Thoracic aorta (tissue), 2 donors: ENCODE results near the gene ADAMTS8. TPM values are rescaled to one million over a fixed set of nuclear protein-coding genes. Genes with fewer than 3 reads are reported as not detected.
"Not testable (repeated sequence)": the region's sequence is repeated elsewhere in the genome, so short reads cannot be mapped to it uniquely, and the experiment has no call there.

Source experiments
- ATAC-seq: fragments of 150-250 bp; one replicate; pipeline ENCODE4 v1.8.0; 2017; ENCODE audit warnings: low read depth; ENCODE audit not compliant: insufficient number of reproducible peaks, low FRiP score
- DNase-seq: peaks from one replicate; pipeline ENCODE4 v3.0.0-alpha.2; 2020; ENCODE audit warnings: low spot score
- H3K27ac ChIP-seq, 2 donors: fragments of 200-600 bp; sonication (generic); 1 replicate in 1 of 2; 2 replicates in 1 of 2; pipeline ENCODE4 v1.5.1; 2016; ENCODE audit warnings: mild to moderate bottlenecking in 2 of 2, moderate library complexity in 2 of 2
- H3K27me3 ChIP-seq: fragments of 200-600 bp; sonication (generic); replicated peaks from 2 replicates; pipeline ENCODE4 v1.6.0; 2016; ENCODE audit warnings: mild to moderate bottlenecking; ENCODE audit not compliant: insufficient read depth
- H3K36me3 ChIP-seq: fragments of 200-600 bp; sonication (generic); one replicate; pipeline ENCODE4 v1.5.1; 2016
- H3K4me1 ChIP-seq, 2 donors: fragments of 200-600 bp; sonication (generic); 1 replicate in 1 of 2; 2 replicates in 1 of 2; pipeline versions ENCODE4 v1.5.1 to v1.6.0; 2016; ENCODE audit warnings: low read depth in 2 of 2, mild to moderate bottlenecking in 1 of 2; ENCODE audit not compliant: control insufficient read depth in 1 of 2
- H3K4me3 ChIP-seq: fragments of 200-600 bp; sonication (generic); 2 replicates; pipeline ENCODE4 v1.5.1; 2016; ENCODE audit warnings: mild to moderate bottlenecking
- H3K9me3 ChIP-seq: fragments of 200-600 bp; sonication (generic); 2 replicates; pipeline ENCODE4 v1.5.1; 2016
- CTCF ChIP-seq: fragments of 200-600 bp; sonication (generic); IDR thresholded peaks from one replicate; pipeline ENCODE4 v1.5.1; 2019; ENCODE audit warnings: antibody characterized with exemption
- total RNA-seq, 2 donors: library from RNA; depleted of rRNA; stranded (reverse); fragments of >200 nt; gene quantifications; one replicate each; pipeline versions ENCODE4 v1.1.0 to v1.2.3, GENCODE V29; 2016

Gene ADAMTS8
- total RNA-seq, 2 donors from 2014 or later = 5.3 to 17.6 TPM

DNA sequence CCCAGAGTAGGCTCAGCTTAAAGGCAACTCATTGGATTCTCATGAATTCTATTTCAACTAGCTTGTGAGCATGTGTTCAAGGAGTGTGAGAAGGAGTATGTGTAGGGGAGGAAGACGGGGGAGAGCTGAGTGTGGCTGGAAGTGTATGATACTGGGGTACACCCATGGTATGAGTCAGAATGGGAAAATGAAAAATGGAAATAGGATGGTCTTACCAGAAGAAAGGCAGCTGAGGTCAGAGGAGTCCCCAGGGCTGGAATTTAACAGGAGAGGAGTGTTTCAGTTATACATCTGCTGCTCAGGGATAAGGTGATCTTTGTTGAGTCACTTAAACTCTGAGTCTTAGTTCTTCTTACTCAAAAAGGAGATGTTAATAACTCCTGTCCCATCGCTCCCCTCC, 13.3 kb upstream of the ADAMTS8 start:
- no peaks in the 10 kb centered on the region for H3K36me3 ChIP-seq
- H3K4me3 ChIP-seq = no peak overlapping the region
- no peaks in the 10 kb centered on the region for H3K27me3 ChIP-seq
- no peaks in the 10 kb centered on the region for H3K9me3 ChIP-seq
- peaks cover 0 to 8% of the 10 kb centered on the region in 2 donors for H3K4me1 ChIP-seq
- no peak for TF ChIP-seq CTCF
- ATAC-seq = no peak
- no peak for DNase-seq
- H3K27ac ChIP-seq = no peak overlapping the region

GRCh38 chr11:130439876-130440275, 11.5 kb upstream of the ADAMTS8 start:
- ATAC-seq = no peak
- H3K9me3 ChIP-seq = no peaks in the 10 kb centered on the region
- no peaks in the 10 kb centered on the region for H3K27me3 ChIP-seq
- TF ChIP-seq CTCF = no peak
- H3K4me1 ChIP-seq = peaks cover 0 to 16% of the 10 kb centered on the region in 2 donors
- H3K36me3 ChIP-seq = no peaks in the 10 kb centered on the region
- H3K27ac ChIP-seq = no peak overlapping the region
- DNase-seq = no peak
- H3K4me3 ChIP-seq = no peak overlapping the region

DNA sequence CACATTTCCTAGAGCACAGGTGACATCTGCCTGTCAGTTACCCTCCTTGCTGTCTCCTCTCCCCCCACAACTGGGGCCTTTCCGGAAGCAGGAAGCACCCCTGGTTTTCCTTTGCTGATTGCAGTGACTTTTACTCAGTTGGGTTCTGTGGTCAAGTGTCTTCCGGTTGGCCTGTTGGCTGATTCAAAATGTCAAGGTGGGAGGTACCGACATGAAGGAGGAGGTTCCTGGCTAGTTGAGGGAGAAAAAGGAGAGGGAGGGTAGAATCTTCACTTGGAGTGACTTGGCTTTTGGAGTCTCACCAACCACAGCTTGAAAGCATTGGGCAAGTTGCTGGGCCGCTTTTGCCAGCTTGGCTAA, 10.7 kb upstream of the ADAMTS8 start:
- peaks cover 0 to 16% of the 10 kb centered on the region in 2 donors for H3K4me1 ChIP-seq
- no peak for DNase-seq

GRCh38 chr11:130438401-130439159, 10.2 kb upstream of the ADAMTS8 start:
- H3K27me3 ChIP-seq = not testable (repeated sequence)

More for the DNA sequence above, 10.7 kb upstream of the ADAMTS8 start:
- no peaks in the 10 kb centered on the region for H3K27me3 ChIP-seq
- H3K9me3 ChIP-seq = no peaks in the 10 kb centered on the region
- no peak for ATAC-seq
- H3K36me3 ChIP-seq = no peaks in the 10 kb centered on the region
- H3K27ac ChIP-seq = no peak overlapping the region
- TF ChIP-seq CTCF = no peak
- H3K4me3 ChIP-seq = no peak overlapping the region

DNA sequence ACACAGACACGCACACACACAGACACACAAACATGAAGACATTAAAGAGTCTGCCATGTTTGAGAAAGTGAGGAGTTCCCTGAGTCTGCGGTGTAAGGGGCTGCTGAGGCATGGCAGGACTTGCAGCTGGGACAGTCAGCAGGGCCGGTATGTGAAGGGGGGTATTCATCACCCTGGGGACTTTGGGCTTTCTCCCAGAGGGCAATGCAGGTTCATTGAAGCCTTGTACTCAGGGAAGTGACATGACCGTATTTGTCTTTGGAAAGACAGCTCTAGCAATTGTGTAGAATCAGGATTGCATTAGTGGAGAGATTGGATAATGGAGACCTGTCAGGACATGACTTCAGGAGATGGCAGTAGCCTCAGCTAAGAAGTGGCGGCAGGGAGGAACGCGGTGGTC, 9.4 kb upstream of the ADAMTS8 start:
- Histone ChIP-seq H3K4me3 (no peak overlapping the region), H3K36me3 (no peaks in the 10 kb centered on the region), H3K27me3 (no peaks in the 10 kb centered on the region), H3K27ac (no peak overlapping the region), H3K9me3 (no peaks in the 10 kb centered on the region), H3K4me1 (peaks cover 0 to 16% of the 10 kb centered on the region in 2 donors)
- TF ChIP-seq CTCF = no peak
- DNase-seq (no peak), ATAC-seq (no peak)

More at GRCh38 chr11:130438401-130439159, 10.2 kb upstream of the ADAMTS8 start:
- H3K9me3 ChIP-seq, ATAC-seq, DNase-seq, H3K36me3 ChIP-seq, H3K27ac ChIP-seq, H3K4me3 ChIP-seq: not testable (repeated sequence)
- peaks cover 0 to 16% of the 10 kb centered on the region in 2 donors for H3K4me1 ChIP-seq

DNA sequence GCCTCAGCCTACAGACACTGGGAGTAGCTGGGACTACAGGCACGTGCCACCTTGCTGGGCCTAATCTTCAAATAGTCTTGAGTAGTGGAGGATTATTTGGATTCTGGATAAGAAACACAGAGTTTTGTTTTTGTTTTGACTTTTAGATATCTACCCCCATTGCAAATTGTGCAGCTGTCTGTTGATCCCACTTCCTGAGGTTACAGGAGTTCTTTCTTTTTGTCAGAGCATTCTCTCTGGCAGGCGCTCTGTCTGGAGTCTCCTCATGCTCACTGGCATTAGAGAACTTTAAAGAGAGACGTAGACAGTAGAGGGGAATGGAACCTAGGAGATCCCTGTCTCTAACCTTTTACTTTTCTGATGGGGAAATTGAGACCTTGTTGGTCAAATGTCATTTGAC, 7.8 kb upstream of the ADAMTS8 start:
- no peak for TF ChIP-seq CTCF
- H3K9me3 ChIP-seq = no peaks in the 10 kb centered on the region

More for the DNA sequence above, 7.8 kb upstream of the ADAMTS8 start:
- peaks cover 0 to 20% of the 10 kb centered on the region in 2 donors for H3K4me1 ChIP-seq
- H3K36me3 ChIP-seq = no peaks in the 10 kb centered on the region
- H3K27me3 ChIP-seq = no peaks in the 10 kb centered on the region
- H3K4me3 ChIP-seq = no peak overlapping the region
- DNase-seq = no peak
- ATAC-seq = no peak
- no peak overlapping the region for H3K27ac ChIP-seq
